ENCODE results near the gene UROC1.

UROC1 gene

DNA sequence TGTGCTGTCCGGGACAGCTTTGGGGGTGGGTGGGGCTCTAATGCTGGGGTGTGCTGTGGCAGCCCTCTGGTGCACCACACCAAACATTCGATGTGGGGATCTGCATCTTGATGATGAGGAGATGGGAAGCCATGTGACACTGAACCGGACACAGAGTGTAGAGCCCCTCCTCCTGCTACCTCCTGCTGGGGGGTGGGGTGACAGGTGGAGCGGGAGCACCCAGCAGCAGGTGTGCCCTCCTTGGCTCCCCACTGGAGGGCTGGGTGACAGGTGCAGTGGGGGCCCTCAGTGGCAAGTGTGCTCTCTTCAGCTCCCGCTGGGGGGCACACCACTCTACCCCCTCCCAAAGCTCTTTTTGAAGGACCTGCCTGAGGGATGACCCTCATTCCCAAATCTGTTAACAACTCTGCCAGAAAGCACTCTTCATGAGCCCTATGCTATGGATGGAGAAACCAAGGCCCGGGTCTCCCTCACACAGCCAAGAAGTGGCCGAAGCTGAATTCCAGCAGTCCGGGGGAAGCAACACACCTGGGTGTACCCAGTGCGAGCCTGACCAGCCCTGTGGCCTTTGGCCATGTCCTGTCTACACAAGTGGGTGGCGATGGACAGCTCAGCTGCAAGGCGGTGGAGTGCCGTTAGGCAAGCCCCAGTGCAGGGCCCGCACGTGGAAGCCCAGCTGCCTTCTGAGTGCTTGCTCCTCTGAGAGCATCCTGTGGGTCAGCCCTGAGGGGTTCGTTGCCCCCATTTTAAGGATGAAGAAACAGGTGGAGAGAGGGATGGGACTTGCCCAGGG, 609 bp upstream of the UROC1 start:
- TF ChIP-seq, protein P1, sequence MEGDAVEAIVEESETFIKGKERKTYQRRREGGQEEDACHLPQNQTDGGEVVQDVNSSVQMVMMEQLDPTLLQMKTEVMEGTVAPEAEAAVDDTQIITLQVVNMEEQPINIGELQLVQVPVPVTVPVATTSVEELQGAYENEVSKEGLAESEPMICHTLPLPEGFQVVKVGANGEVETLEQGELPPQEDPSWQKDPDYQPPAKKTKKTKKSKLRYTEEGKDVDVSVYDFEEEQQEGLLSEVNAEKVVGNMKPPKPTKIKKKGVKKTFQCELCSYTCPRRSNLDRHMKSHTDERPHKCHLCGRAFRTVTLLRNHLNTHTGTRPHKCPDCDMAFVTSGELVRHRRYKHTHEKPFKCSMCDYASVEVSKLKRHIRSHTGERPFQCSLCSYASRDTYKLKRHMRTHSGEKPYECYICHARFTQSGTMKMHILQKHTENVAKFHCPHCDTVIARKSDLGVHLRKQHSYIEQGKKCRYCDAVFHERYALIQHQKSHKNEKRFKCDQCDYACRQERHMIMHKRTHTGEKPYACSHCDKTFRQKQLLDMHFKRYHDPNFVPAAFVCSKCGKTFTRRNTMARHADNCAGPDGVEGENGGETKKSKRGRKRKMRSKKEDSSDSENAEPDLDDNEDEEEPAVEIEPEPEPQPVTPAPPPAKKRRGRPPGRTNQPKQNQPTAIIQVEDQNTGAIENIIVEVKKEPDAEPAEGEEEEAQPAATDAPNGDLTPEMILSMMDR (conservative IDR thresholded peaks at IDR 0.05) = no peak
- TF ChIP-seq ZFX (IDR thresholded peaks at IDR 0.05) = no peak

DNA sequence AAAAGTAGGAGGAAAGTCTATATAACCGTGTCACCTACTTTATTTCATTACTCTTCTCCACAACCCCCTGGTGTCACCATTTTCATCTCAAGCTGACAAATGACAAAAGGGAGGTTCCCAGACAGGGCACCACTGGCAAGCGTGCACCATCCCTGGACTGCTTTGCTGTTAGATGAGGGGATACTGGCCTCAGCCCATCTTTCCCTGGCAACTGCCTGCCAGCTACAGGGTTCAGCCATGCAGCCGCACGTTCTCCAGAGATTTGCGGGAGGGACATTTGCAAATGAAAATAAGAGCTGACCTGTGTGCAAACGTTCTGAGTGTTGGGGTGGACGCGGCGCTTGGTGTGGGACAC, 660 bp downstream of the UROC1 start:
- TF ChIP-seq, protein P1 (conservative IDR thresholded peaks at IDR 0.05) = no peak
- TF ChIP-seq ZFX (IDR thresholded peaks at IDR 0.05) = no peak
- H3K27ac ChIP-seq = no peak overlapping the region

More for the DNA sequence above, 609 bp upstream of the UROC1 start:
- no peak overlapping the region for H3K27ac ChIP-seq

DNA sequence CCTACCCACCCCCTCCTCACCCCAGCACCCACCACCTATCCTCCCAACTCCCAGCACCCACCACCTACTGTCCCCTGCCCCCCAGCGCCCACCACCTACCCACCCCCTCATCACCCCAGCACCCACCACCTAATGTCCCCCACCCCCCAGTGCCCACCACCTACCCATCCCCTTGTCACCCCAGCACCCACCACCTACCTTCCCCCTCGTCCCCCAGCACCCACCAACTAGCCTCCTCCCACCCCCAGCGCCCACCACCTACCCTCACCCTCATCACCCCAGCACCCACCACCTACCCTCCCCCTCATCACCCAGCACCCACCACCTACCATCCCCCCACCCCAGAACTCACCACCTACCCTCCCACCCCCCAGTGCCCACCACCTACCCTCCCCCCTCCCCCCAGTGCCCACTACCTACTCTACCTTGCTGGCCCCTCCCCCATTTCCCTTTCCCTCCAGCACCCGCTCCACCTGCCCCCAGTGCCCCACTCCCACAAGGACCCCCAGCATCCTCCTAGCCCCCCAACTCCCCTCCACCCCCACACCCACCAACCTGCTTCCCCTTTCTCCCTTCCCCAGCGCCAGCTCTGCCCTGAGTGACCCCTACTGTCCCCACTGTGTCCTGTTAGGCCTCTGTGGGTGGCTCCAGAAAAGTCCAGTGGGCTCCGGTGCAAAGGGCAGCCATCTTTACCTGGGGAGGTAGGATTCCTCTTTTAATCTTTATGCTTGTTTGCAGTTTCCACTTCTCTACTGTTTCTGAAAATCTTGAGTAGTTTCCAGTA, 1.2 kb downstream of the UROC1 start:
- no peak overlapping the region for H3K27ac ChIP-seq
- no peak for TF ChIP-seq ZFX (IDR thresholded peaks at IDR 0.05)
- TF ChIP-seq, protein P1 (conservative IDR thresholded peaks at IDR 0.05) = no peak

DNA sequence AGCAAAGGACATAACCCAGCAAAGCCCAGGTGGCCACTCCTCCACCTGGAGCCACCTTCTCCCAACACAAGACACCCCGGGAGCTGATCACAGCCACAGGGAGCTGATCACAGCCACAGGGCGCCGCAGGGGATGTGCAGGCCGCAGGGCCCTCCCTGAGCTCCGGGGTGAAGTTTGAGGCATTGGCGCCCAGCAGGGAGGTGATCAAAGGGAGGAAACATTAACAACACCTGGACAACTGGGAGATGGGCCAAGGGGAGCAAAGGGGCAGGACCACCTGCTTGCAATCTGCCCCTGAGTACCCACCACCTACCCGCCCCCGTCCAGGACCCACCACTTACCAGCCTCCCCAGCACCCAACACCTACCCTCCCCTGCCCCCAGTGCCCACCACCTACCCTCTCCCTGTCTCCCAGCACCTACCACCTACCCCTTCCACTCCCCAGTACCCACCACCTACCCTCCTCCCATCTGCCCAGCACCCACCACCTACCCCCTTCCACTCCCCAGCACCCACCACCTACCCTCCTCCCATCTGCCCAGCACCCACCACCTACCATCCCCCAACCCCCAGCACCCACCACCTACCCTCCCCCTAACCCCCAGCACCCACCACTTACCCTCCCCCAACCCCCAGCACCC, 2.4 kb downstream of the UROC1 start:
- TF ChIP-seq, protein P1 (conservative IDR thresholded peaks at IDR 0.05) = no peak
- no peak for TF ChIP-seq ZFX (IDR thresholded peaks at IDR 0.05)

DNA sequence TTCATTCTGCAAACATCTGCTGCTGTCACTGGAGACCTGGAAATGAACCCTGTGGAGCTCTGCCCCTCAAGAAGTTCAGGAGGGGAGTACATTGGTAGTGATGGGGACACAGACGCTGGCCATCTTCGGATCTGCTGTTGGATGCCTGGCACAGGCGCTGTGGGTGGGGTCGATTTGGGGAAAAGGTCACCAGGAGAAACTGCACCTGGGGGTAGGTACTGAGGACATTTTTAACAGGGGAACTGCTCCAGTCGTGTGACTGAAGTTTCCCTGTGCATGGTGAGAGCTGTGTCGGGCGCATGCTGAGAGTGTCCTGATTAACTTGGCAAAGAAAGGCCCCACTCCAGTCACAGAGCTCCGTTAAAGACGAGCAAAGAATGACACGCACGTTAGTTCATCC, 3.4 kb downstream of the UROC1 start:
- TF ChIP-seq ZFX (IDR thresholded peaks at IDR 0.05) = no peak
- TF ChIP-seq, protein P1 (conservative IDR thresholded peaks at IDR 0.05) = no peak
- no peak overlapping the region for H3K27ac ChIP-seq

More for the DNA sequence above, 2.4 kb downstream of the UROC1 start:
- H3K27ac ChIP-seq = no peak overlapping the region

DNA sequence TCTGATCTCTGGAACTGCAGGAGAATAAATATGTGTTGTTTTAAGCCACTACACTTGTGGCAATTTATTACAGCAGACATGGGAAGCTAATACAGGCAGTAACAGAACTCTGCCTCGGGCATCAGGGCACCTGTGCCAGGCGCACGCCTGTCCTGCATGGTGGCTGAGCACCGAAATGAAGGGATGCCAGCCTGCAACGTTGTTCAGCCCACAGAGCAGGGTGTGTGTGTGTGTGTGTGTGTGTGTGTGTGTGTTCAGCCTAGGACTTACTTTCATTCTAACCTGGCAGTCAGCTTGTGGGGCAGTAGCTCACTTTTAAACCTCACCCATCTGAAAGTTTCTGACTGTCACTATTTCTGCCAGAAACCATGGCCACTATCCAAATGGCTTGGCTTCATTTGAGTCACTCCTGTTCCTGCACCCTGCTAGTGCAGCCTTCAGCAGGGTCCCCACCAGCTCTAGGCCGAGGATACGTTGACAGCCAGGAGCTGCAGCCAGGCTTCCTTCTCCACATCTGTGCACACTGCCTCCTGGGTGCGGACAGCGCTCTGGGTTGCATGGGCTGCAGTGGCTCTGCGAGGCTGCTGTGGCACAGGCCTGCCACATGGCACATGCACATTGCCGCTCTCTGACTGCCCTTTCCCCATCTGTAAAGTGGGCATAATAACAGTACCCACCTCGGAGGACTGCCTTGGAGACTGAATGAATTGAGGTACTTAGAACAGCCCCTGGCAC, 4.5 kb downstream of the UROC1 start:
- H3K27ac ChIP-seq = no peak overlapping the region
- TF ChIP-seq, protein P1 (conservative IDR thresholded peaks at IDR 0.05) = no peak
- TF ChIP-seq ZFX (IDR thresholded peaks at IDR 0.05) = no peak

Data from C4-2B (cell line).